Mucosa of gallbladder (tissue), 1 donor: ENCODE results near the gene AOPEP. TPM values are rescaled to one million over a fixed set of nuclear protein-coding genes. Genes with fewer than 3 reads are reported as not detected.

Source experiments
- DNase-seq: peaks from one replicate; pipeline ENCODE4 v3.0.0-alpha.2; 2020; ENCODE audit warnings: low spot score
- total RNA-seq: library from RNA; stranded (reverse); gene quantifications from one replicate; pipeline ENCODE4 v1.2.1, GENCODE V29; 2021
- donor health status: DM: no; HTN: no; CAD: no.

The AOPEP gene
- total RNA-seq, 1 donor from 2014 or later, result 105 TPM

DNA sequence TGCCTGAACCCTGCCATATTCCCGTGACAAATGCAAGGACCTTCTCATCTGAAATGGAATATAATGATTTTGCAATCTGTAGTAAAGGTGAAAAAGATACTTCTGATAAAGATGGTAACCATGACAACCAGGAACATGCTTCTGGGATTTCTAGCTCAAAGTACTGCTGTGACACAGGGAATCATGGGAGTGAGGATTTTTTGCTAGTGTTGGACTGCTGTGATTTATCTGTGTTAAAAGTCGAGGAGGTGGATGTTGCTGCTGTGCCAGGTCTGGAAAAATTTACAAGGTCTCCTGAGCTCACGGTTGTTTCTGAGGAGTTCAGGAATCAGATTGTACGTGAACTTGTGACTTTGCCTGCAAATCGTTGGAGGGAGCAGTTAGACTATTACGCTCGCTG, 33.5 kb downstream of the AOPEP start:
- DNase-seq, result no peak

DNA sequence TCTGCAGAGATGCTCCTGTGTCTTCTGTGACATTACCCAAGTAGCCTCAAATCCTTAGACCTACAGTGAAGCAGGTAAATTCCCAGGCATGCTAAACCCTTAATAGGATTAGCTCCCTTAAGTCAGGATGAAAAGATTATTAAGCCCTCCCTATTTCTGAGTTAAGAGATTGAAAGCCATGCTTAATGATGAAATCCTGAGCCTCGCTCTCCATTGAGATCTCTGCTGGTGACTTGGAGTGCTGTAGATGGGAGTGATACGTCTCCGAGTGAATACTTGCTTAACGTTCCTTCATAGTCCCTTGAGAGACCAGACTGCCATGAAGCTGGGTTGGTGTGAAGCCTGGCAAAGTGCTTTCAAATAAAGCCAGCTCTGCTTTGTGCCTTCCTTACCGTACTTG, 34.2 kb downstream of the AOPEP start:
- no peak for DNase-seq

DNA sequence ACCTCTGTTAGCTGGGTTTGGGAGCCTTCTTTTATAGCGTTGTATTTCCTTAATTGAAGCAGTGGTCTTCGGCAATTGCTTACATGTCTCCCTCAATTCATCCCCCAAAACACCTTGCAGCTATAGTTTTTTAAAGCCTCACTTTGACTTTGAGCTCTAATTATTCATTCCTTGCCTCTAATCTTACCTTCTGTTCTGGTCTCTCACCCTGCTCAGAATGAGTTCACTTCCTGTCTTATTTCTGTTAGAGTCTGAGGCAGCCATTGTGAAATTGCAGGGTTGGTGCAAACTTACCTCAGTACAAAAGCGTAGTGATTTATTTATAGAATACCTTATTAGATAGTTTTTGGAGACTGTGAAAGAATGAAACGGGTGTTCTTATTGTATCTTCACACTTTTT, 35.0 kb downstream of the AOPEP start:
- no peak for DNase-seq

DNA sequence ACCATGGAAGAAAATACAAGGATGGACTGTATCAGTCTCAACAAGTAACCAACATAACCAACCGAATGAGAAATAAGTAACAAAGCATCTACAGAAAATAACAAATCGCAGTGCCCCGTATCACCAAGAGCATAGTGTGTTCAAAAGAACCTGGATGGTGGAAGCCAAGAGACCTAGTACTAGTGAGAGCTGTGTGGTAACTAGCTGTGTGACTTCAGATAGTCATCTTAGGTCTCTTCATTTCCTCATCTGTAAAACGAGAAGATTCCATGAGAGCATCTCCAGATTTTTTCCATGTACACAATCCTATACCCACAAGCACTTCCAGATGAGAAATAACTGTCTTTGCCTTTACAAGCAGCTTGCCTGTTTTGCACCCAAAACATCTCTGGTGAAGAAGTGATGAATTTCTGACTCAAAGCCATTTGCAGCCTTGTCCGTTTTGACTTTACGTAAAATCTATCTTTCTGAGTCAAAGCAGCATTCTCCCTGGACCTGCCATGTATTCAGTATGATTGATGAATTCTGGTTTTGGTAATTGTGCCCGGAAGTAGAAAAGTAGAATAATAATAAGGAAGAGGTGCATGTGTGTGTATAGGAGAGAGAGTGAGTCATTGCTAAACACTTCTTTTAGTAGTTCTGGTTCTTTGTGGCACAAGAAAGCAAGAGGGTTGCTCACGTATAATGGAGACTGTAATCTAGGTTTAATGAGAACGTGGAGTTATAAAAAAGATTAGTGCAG, 41.0 kb downstream of the AOPEP start:
- no peak for DNase-seq

DNA sequence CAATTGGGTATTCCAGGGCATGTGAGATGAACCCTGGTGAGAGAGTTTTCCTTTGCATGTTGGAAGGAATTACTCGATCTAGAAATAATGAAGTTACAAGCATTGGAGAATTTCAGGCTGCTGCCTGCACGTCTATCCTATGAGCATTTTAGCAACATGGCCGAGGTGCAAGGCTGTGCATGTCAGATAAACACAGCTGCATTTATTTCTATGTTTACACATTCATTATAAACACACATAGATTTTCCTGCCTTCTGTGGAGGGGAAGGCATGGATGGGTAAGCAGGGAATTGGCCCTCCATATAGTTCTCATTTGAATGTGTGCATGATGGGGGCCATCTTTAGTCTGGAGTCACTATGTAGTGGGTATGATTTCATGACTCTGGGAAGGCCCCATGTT, 42.3 kb downstream of the AOPEP start:
- DNase-seq, result no peak

DNA sequence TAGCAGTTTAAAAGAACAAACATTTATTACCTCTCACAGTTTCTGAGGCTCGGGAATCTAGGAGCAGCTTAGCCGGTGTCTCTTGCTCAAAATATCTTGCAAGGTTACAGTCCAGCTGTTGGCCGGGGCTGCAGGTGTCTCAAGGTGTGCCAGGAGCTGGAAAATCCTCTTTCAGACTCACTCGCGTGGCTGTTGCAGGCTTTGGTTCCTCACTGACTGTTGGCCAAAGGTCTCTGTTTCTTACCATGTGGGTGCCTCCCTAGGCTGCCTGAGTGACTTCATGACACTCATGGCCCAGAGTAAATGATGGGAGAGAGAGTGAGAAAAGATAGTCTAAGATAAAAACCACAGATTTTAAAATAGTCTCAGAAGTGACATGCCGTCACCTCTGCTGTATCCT, 43.8 kb downstream of the AOPEP start:
- no peak for DNase-seq

DNA sequence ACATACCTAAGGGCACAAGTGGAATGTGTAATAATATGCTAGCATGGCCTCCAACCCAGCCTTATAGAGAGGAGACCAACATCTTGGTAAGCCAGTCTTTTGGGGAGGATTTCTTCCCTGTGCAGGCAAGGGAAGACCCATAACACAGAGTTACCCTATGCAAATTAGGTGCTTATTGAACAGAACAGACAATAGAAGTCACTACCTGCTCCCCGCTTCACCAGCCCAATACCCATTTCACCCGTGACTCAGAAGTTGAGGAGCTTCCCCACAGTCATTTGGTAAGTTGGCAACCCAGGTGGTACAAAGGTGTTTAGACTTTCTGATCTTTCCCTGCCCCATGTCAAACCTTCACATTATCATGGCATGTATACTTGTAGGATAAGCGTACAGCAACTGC, 44.6 kb downstream of the AOPEP start:
- no peak for DNase-seq

DNA sequence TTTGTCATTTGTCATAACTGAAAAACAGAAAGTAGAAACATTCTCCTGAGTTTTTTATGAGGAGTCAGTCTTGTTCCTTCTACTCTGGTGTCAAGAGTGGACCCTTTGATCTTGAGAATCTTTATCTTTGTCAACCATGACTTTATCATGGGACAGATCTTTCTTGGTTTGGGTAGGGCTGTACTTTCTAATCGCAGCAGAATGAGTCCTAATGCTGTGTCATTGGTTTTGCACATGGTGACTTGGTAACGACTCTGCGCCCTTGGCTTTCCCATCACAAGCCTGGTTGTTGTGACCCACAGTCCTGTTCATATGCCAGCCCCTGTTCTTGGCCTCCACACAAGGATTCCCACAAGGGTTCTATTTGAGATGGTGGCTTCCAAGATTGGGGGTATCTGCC, 45.6 kb downstream of the AOPEP start:
- no peak for DNase-seq

DNA sequence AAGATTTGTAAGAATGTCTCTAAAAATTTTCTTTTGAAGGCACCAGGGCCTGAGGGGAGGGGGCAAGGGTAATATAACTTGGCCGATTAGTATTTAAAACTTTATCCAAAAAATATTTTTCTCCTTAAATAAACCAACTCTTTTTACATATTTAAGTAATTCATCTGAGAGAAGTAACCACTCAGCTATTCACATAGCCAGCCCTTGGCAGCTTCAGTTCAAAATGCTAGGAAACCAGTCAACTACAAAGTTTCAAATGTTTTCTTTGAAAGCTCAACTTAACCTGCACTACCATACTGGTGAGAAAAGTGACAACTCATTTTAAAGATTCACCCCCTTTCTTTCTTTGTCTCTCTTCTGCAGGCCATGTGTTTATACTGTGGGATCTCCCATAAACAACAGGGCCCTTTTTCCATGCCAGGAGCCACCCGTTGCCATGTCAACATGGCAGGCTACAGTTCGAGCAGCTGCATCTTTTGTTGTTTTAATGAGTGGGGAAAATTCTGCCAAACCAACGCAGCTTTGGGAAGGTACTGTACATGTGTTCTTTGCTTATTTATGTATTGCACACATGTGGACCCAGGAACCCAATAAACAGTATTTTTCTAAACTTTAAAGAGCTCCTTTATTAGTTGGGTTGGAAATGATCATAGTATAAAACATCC, 46.3 kb downstream of the AOPEP start:
- no peak for DNase-seq

- DNase-seq, result no peak
Measured at GRCh38 chr9:94773655-94774054, 47.2 kb downstream of the AOPEP start.

GRCh38 chr9:94778013-94778412, 51.5 kb downstream of the AOPEP start:
- no peak for DNase-seq

DNA sequence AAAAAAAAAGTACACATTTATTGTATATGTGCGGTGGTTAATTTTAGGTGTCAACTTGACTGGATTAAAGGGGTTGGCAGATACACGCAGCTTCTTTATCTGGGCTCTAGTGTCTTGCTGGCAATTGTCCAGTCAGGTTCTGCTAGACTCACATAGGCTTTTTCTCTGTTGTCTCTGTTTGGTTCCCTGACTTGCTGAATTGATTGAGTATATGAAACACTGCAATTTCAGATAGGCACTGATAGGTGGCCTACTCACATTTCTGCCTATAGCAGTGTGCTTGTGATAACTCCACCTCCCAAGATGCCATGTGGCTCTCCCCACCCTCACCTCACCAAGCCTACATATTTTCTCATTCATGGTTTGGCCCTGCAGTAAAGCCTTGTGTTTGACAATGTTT, 52.5 kb downstream of the AOPEP start:
- no peak for DNase-seq

GRCh38 chr9:94779693-94780290, 53.3 kb downstream of the AOPEP start:
- no peak for DNase-seq

GRCh38 chr9:94780516-94780950, 54.0 kb downstream of the AOPEP start:
- DNase-seq, result no peak

GRCh38 chr9:94782355-94783101, 56.0 kb downstream of the AOPEP start:
- DNase-seq, result no peak

DNA sequence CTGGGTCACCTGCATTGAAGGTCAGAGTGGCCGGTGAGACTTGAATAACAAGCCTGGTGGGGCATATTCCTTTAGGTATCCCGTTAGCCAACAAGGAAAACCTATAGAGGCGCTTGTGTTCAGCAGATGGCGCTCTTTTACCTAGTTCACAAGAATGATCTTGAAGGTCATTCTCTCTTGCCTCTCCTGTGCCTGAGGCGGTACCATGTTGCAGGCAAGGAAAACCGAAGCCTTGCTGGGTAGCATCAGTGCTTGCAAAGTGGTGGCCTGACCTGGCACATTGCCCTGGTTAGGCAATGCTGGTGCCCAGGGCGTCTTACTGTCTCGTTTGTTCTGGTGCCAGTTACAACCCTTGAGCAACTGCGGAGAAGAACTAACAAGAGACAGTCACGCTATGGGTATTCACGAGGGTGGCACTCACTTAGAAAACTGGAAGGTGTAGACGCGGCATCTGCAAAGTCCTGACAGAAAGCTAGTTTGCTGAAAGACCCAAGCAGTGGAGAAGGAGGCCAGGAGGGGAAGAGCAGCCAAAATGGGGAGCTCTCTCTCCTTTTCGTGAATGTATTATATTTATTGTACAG, 56.7 kb downstream of the AOPEP start:
- DNase-seq, result peak; percentile 84

DNA sequence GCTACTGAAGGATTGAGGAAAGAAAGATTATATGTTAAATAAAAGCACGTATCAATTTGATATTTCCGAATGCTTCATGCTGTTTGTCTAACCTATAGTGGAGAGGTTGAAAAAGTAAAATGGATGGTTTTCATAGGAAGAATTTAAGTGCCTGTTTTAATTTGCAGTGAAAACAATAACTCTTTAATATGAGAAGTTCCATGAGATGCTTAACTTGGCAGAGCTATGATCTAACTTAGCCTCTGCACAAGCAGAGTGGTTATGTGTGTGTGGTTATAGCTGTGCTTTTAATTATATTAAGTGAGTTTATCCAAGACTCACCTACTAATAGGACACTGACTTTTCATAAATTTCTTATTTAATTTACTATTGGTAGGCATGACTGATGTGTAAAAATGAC, 57.4 kb downstream of the AOPEP start:
- no peak for DNase-seq

DNA sequence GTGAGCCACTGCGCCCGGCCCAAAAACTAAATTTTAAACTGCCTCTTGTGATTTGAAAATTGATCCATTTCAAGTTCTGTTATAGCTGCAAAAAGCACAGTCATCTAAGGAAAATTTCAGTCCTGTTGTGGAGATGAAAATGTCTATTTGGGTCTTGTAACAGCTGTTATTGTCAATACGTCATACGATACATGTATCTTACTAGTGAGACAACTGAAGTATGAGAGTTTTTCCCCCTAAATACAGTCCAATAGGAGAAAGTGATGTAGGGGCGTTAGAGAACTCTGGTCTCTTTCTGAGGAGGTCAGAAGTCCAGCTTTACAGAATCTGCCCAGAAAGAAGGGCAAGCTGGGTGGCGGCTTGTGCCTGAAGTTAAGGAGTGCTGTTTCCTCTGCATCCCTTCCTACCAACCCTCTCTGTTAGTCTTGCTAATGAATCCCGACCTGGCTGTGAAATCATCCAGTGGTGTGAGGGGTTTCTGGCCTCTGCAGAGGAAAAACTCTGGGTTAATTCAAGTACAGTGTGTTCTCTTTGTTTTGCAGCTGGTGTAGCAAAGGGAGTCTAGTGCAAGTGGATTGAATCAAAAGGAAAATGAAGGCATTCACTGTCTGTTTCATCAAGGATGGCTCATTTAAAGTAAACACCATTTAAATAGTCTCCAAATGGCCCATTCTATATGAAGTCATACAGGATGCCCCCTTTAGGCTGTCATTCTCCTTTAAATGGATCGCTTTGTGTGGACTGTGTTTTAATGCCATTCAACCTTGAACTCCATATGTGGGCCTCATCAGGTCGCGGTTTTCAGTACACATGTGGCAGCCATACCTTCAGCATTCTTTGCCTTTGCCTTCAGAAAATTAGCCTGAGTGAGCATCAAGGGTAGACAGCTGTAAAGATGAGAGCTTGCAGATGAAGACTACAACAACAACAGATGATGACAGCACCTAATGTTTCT, 59.0 kb downstream of the AOPEP start:
- DNase-seq, result no peak

DNA sequence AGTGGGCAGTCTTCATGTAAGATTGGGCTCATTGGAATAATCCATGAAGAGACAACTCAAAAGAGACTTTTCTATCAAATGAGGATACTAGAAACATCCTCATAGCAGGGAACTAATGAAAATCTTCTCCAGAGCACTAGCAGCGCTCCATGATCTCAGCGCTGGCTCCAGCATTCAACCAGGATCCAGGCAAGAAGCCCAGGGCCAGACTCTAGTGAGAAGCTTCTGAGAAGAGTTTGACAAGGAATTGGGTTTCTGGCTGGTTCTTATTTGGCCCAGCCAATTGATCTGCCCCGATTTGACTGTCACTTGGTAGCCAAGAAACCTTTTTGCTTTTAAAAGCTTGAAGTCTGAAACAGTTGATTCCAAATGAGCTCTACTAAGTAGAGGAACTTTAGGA, 60.1 kb downstream of the AOPEP start:
- no peak for DNase-seq

- DNase-seq, result no peak
Measured at GRCh38 chr9:94787266-94787665, 60.8 kb downstream of the AOPEP start.

DNA sequence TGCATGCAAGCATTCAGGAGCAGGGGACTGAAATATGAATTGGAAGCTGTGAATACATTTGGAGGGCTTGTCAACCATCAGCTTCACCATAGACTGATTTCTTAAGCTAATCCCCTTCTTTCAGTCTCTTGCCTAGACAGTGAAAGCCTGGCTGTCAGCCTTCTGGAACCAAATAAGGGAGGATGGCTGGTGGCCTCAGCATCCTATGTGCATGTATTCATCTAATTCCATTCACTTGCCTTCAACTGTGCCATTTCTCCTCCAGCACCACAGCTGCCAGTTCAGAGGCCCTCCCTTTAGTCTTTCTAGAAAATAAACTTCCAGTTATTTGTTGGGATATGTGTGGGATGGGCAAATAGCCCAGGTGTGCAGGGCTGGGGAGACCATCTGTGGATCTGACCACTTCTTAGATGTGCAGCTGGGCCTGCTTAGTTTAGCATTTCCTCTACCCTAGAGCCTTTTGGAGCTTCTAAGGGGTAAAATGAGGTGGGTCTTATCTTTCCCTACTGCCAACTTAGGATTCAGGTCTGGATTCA, 62.1 kb downstream of the AOPEP start:
- DNase-seq, result no peak
